Choroid plexus epithelial cell (primary cell): Measurements from ENCODE around the gene TRAPPC8.
"Not testable (repeated sequence)": the region's sequence is repeated elsewhere in the genome, so short reads cannot be mapped to it uniquely, and the experiment has no call there.

Source experiments
- DNase-seq: peaks from one replicate; pipeline ENCODE4 v3.0.0-alpha.2; 2010; ENCODE audit warnings: low read depth
- H3K4me3 ChIP-seq: 2 replicates; pipeline ENCODE4 v1.5.1; 2011; ENCODE audit warnings: low read depth, mild to moderate bottlenecking, control low read depth, low read length, moderate library complexity
- CTCF ChIP-seq: conservative IDR thresholded peaks from 2 replicates; pipeline ENCODE4 v1.5.1; 2011; ENCODE audit warnings: low read depth, mild to moderate bottlenecking, control low read depth, inconsistent platforms, low read length, moderate library complexity

Gene TRAPPC8

DNA sequence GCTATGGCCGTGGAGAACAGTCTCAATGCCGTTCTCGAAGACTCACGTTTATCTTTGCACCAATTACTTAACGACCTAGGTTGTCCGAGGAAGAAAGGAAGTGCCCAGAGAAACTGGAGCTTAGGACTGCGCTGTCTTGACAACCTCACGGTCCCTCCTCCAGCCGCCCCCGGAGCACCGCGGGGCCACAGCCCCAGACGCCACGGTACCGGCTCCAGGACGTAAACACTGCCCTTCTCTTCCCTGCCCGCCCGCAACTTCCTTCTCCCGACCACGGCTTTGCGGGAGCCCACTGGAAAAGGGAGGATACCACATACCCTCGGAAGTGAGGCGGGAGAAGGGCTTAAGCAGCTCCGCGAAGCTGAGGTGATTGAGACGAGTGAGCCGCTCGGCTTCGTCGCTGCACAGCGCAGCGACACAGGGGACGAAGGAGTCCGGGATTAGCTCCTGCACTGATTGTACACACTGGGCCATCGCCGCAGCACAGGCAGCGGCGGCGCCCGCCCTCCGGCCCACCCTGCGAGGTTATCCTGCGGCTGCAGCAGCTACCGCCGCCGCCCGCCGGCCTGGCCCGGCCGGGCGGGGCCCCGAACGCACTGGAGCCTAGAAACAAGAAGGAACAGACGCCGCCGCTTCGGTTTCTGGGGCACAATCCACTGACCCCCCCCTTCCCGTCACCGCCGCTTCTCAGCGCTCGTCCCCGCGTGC is 483 bp downstream of the TRAPPC8 start:
- TF ChIP-seq CTCF: no peak
- H3K4me3 ChIP-seq: peak overlapping the region; percentile 76
- peak; percentile 68 for DNase-seq

DNA sequence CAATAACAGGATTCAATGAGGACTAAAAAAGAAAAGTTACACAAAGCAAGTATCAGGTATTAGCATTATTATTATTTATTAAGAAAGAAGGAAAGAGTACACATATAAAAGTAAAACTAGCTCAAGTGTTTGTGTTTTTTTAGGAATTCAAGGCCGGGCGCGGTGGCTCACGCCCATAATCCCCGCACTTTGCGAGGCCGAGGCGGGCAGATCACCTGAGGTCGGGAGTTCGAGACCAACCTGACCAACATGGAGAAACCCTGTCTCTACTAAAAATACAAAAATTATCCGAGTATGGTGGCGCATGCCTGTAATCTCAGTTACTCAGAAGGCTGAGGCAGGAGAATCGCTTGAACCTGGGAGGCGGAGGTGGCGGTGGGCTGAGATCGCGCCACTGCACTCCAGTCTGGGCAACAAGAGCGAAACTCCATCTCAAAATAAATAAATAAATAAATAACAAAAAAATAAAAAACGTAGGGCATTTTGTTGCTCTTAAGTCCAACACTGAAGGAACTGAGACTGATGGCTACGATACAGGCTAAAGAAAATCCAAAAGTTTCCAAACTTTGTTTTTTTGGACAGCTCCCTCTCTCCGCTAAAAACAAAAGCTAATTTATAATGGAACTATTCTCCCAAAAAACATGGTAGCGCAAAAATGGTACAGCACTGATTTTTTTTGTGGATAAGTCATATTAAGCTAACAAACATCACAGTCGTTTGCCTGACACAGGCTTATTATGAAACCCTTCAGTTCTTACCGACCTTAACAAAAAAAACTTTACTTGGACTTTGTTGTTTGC is 1.7 kb downstream of the TRAPPC8 start:
- DNase-seq: no peak
- no peak for TF ChIP-seq CTCF
- H3K4me3 ChIP-seq: peak overlapping the region; percentile 76

GRCh38 chr18:31934773-31935172 is 8.2 kb downstream of the TRAPPC8 start:
- H3K4me3 ChIP-seq, DNase-seq: not testable (repeated sequence)

GRCh38 chr18:31931886-31932240 is 11.1 kb downstream of the TRAPPC8 start:
- peak; percentile 27 for DNase-seq
- no peak for TF ChIP-seq CTCF
- no peak overlapping the region for H3K4me3 ChIP-seq

DNA sequence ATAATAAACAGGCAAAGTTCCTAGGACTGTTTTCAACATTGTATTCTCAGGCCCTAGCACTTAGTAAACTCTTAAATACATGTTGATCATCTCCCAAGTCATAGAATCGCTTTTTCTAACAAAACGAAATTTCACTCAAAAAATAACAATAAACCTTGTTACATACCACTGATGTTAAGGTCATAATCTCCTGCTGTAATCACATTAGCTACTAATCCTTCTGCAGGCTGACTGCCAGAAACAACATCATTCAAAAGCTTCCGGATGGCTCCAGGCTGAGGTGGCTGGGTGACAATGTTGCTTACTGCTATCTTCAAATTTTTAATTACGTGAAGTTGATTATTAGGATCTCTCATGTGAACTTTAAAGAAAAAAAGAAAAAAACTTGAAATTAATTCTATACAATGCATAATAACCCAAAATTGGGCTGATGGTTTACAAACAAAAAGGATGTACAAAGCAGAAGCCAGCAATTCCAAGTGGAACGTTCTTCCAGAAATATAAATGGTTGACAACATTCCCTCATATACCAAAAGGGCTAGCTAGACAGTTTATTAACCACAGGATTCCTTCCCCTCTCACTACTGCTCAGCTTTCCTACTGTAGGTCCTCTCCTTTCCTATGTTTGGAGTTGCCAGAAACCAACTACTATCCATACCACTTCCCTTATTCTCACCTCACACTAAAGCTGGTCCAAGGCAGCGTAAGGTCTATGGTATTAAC is 11.6 kb downstream of the TRAPPC8 start:
- DNase-seq: peak; percentile 65
- no peak for TF ChIP-seq CTCF
- no peak overlapping the region for H3K4me3 ChIP-seq

- no peak for DNase-seq
- TF ChIP-seq CTCF: no peak
- H3K4me3 ChIP-seq: no peak overlapping the region
These were observed 13.7 kb downstream of the TRAPPC8 start for GRCh38 chr18:31929273-31929672.

DNA sequence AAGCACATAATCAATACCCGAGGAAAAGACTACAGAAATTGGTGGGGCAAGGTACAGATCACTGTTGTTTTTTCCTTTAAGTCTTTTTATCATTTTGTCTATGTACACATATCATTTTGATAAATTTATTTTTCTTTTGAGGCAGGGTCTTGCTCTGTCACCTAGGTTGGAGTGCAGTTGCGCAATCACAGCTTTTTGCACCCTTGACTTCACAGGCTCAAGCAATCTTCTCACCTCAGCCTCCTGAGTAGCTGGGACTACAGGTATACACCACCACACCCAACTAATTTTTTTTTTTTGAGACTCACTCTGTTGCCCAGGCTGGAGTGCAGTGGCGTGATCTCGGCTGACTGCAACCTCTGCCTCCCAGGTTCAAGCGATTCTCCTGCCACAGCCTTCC is 15.9 kb downstream of the TRAPPC8 start:
- H3K4me3 ChIP-seq, DNase-seq: not testable (repeated sequence)
